ENCODE results near the gene CACNB2. TPM values are rescaled to one million over a fixed set of nuclear protein-coding genes. Genes with fewer than 3 reads are reported as not detected.

The CACNB2 gene
- total RNA-seq, 4 donors from 2014 or later: 0.81 to 13.9 (median 4.5) TPM

- Histone ChIP-seq H3K27ac (no peak overlapping the region), H3K4me3 (replicated peaks in 1 of 3) (no peak overlapping the region), H3K4me1 (no peaks in the 10 kb centered on the region), H3K9me3 (no peaks in the 10 kb centered on the region), H3K36me3 (no peaks in the 10 kb centered on the region), H3K27me3 (no peaks in the 10 kb centered on the region)
- intact Hi-C loops (cut with DNase I): no loop called here
- no peak for DNase-seq
- 67 to 81% methylated on average over 2 of the region's 2 CpGs for WGBS, 2 donors
- TF ChIP-seq, protein P1, sequence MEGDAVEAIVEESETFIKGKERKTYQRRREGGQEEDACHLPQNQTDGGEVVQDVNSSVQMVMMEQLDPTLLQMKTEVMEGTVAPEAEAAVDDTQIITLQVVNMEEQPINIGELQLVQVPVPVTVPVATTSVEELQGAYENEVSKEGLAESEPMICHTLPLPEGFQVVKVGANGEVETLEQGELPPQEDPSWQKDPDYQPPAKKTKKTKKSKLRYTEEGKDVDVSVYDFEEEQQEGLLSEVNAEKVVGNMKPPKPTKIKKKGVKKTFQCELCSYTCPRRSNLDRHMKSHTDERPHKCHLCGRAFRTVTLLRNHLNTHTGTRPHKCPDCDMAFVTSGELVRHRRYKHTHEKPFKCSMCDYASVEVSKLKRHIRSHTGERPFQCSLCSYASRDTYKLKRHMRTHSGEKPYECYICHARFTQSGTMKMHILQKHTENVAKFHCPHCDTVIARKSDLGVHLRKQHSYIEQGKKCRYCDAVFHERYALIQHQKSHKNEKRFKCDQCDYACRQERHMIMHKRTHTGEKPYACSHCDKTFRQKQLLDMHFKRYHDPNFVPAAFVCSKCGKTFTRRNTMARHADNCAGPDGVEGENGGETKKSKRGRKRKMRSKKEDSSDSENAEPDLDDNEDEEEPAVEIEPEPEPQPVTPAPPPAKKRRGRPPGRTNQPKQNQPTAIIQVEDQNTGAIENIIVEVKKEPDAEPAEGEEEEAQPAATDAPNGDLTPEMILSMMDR (IDR thresholded peaks at IDR 0.05): no peak
- TF ChIP-seq POLR2A (IDR thresholded peaks at IDR 0.05): no peak
These were observed 211.2 kb downstream of the CACNB2 start for GRCh38 chr10:18351421-18351820.

- no peak for DNase-seq
- 91 to 94% methylated on average over 3 of the region's 3 CpGs for WGBS, 2 donors
- no peaks in the 10 kb centered on the region for H3K36me3 ChIP-seq
- no peaks in the 10 kb centered on the region for H3K9me3 ChIP-seq
- intact Hi-C loops (cut with DNase I): no loop called here
- no peak overlapping the region for H3K4me3 ChIP-seq (replicated peaks in 1 of 3)
- no peaks in the 10 kb centered on the region for H3K27me3 ChIP-seq
- TF ChIP-seq, protein P1 (IDR thresholded peaks at IDR 0.05): no peak
- no peak for TF ChIP-seq POLR2A (IDR thresholded peaks at IDR 0.05)
- no peaks in the 10 kb centered on the region for H3K4me1 ChIP-seq
- no peak overlapping the region for H3K27ac ChIP-seq
These were observed 212.0 kb downstream of the CACNB2 start for GRCh38 chr10:18352175-18352574.

DNA sequence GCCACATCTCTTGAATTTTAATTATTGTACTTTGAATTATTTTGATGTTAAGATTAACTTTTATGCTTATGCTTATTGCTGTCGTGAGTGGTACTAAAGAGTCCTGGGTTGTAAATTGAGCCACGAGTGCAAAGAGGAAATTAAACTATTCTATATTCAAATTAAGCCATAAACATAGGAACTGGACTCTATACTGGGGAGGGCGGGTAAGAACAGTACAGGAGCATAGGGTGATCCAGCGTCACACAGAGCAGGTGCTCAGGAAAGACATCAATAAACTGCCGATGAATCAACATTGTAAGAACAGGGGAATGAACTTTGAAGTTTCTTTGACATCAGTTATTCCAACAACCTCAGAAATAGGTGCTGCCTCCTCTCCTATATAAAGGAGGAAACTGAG is 219.6 kb downstream of the CACNB2 start:
- Histone ChIP-seq H3K27me3 (no peaks in the 10 kb centered on the region), H3K4me3 (replicated peaks in 1 of 3) (no peak overlapping the region), H3K4me1 (no peaks in the 10 kb centered on the region), H3K36me3 (no peaks in the 10 kb centered on the region), H3K27ac (no peak overlapping the region), H3K9me3 (no peaks in the 10 kb centered on the region)
- DNase-seq: no peak
- 92 to 93% methylated on average over 5 of the region's 5 CpGs for WGBS, 2 donors
- TF ChIP-seq, protein P1 (IDR thresholded peaks at IDR 0.05): no peak
- TF ChIP-seq POLR2A (IDR thresholded peaks at IDR 0.05): no peak
- intact Hi-C loops (cut with DNase I): no loop called here

DNA sequence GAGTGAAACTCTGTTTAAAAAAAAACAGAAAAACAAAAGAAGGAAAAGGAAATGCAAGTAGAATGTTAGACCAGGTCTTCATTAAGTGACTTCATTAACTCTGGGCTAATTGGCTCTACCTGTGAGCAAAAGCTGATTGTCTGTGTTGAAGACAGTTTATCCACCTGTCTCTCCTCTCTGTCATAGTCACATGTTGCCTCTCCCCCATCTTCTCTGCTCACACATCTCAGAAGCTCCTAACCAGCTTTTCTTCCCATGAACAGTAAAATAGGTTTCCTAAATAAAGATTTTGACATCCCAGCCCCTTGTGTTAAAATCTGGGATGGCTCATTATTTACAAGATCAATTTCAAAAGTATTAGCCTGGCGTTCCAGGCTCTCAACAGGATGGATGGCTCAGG is 222.7 kb downstream of the CACNB2 start:
- TF ChIP-seq, protein P1 (IDR thresholded peaks at IDR 0.05): no peak
- no peak for TF ChIP-seq POLR2A (IDR thresholded peaks at IDR 0.05)
- Histone ChIP-seq H3K9me3 (no peaks in the 10 kb centered on the region), H3K4me1 (no peaks in the 10 kb centered on the region), H3K4me3 (replicated peaks in 1 of 3) (no peak overlapping the region), H3K27me3 (no peaks in the 10 kb centered on the region), H3K36me3 (no peaks in the 10 kb centered on the region), H3K27ac (no peak overlapping the region)
- DNase-seq: no peak
- 89 to 92% methylated on average over 1 of the region's 1 CpG for WGBS, 2 donors
- intact Hi-C loops (cut with DNase I): no loop called here

DNA sequence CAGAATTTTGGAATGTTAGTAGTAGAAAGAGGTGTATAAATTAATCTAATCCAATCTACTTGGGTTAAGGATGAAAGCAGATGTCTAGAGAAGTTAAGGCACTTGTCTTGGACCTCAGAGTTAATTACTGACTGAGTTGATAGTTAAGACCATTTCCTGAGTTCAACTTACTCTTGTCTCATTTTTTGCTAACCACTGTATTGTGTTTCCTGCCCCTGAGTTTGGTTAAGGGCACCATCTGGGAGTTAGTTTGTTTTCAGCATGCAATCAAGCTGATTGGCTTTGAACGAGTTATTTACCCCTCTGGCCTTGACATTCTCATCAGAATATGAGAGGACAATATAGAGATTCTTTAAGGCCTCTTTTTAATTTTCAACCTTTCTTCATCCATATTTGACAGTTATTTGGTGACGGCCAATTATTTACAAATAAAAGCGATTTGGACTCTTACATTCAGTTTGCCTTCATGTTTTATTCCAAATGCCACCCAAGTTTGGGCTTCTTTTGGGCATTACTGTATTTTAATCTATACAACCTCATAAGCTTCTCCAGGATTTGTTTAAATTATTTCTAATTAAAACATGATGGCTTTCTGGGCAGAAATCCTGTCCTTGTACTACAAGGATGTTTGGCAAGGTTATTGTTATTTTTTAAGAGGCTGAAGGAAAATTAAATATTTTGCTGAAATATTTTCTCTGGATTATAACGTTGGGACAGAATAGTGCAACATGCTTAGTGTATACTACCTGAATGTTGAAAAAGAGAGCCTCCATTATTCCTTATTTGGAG is 225.0 kb downstream of the CACNB2 start:
- no peak overlapping the region for H3K27ac ChIP-seq
- no peaks in the 10 kb centered on the region for H3K4me1 ChIP-seq
- no peak overlapping the region for H3K4me3 ChIP-seq (replicated peaks in 1 of 3)

More for the DNA sequence above, 225.0 kb downstream of the CACNB2 start:
- no peaks in the 10 kb centered on the region for H3K36me3 ChIP-seq
- WGBS, 2 donors: 73 to 78% methylated on average over 4 of the region's 4 CpGs
- H3K9me3 ChIP-seq: no peaks in the 10 kb centered on the region
- TF ChIP-seq, protein P1 (IDR thresholded peaks at IDR 0.05): no peak
- TF ChIP-seq POLR2A (IDR thresholded peaks at IDR 0.05): no peak
- H3K27me3 ChIP-seq: no peaks in the 10 kb centered on the region
- intact Hi-C loops (cut with DNase I): no loop called here
- DNase-seq: no peak
